DMS153 treated with DMSO at 0.1 percent for 48 hours (cell line): ENCODE measurements around the gene DCBLD2.
A peak's percentile ranks its signal among the peaks of the same experiment; 100 is the strongest.

Source experiments
- DNase-seq: peaks from one replicate; lab custom pipeline; 2025; ENCODE audit not compliant: unreplicated experiment; lab: John Stamatoyannopoulos, UW

DCBLD2 gene

DNA sequence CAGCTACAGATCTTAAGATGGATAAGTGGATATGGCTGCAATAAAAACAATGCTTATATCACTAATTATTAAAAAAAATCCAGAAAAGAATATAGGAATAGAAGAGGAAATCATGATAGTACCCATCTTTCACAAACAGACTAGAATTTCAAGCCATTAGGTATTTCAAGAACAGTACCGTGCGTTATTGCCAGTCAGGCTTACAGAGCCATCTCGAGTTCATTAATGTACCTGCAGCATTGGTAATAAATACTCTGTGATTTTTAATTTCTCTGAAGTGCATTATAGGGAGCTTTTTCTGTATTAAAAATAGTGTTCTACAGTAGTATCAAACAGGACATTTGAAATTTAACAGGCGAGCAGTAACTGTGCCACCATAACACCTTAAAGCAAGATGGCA, 102.7 kb downstream of the DCBLD2 start:
- DNase-seq = no peak

GRCh38 chr3:98797905-98798304, 103.6 kb downstream of the DCBLD2 start:
- DNase-seq = no peak

GRCh38 chr3:98796334-98796733, 105.2 kb downstream of the DCBLD2 start:
- peak; percentile 1 for DNase-seq

- no peak for DNase-seq
Measured at GRCh38 chr3:98793971-98794370, 107.5 kb downstream of the DCBLD2 start.

DNA sequence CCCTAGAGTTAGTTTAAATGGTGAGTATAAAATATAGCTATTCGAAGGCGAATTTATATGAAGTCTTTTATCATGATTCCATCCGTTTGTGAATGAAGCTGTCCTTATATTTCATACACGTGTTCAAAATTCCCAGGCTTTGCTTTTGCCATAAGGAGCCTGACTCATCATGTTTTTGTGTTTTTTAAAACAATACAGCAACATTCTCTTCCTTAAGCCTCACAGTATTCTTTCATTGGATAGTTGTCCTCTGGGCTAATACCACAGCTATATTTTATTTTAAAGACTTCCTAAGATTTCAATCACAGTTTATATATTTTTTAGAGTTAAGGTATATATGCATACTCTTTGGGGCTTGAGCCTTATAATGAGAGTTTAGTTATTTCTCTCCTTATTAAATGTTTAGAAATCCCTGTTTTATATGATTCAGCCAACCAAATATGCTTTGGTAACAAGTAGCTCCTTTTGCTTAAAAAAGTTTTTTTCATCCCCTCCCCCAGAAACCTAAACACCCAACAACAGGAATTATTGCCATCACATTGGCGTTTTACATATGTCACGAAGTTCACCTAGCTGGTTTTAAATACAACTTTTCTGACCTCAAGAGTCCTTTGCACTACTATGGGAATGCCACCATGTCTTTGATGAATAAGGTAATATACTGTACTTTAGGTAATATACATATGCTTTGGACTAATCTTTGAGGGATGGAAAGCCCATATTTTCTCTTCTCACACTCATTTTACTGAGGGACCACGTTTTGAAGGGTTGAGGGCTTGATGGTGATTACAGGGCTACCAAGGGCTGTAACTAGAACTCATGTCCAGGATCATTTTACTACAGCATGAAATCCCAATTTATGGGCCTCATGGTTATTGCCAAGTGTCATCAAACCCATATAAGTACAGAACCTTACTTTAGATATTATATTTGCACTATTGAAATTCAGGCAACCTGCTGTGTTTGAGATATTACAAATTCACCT, 109.9 kb downstream of the DCBLD2 start:
- DNase-seq = no peak

DNA sequence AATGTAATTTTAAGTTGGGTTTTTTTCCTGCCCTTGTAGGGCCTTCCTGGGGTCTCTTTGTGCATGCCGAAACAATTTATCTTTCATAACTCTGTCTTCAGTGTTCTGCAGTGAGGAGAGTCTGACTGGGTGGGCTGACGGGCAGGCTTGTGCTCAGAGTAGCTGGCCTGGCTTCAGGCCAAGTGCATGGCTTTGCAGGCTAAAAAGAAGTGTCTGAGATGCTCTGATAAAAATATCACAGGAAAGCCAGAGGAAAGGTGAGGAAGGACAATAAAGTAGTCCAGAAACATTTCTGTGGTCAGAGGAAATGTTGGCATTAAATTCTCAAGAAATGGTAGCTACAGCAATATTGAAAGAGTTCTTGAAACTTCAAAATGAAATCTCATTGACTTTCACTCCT, 112.8 kb downstream of the DCBLD2 start:
- no peak for DNase-seq

DNA sequence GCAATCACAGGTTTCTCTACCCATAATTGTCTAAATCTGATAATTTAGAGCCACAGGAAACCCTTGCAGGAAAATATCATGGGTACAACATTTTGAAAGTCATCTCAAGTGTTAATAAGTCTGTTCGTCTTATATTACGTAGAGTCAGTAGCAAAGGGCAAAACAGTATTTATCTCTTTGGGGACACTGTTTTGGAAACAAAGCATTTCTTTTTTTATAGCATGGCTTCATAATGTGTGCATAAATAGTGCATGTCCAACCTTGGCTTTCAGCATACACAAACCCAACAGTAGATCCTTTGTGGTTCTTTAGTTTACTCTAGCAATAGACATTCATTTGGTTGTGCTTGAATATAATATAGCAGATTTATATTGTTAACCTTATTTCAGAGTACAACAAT, 114.3 kb downstream of the DCBLD2 start:
- DNase-seq = no peak

GRCh38 chr3:98786364-98787006, 115.0 kb downstream of the DCBLD2 start:
- DNase-seq = no peak

DNA sequence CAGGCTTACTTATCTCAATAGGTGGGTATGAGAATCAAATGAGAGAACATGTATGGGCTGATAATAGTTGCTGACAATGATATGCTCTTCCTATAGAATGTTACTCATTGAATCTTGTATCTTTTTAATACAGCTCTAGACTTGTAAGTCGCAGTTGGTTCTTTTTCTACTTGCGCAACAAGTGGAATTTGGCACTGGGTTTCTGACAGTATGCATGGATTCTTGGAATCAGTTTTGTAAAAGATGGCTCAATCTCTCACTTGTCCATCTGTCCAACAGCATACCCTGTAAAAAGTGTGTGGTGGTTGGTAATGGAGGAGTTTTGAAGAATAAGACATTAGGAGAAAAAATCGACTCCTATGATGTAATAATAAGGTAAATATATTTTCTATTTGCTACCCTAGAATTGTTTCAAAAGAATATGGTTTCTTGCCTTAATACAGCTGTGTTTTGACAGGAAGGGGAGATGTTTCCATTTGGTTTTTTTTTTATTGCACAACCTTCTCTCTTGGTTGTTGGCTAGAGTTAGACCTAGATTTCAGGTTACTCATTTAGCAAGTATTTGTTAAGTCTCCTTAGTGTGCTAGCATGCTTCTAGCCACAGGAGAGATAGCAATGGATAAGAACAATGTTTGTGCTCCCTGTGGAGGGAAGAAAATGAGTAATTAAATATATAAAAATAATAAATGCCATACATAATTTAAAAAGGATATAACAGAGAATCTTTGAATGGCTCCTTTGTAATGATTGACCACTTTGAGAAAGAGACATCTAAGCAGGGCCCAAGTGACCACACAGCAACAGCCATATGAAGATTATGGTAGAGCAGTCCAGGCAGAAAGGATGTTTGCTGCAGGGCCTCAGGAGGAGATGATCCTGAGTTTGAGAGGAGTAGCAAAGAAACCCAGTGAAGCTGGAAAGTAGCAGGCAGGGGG, 116.6 kb downstream of the DCBLD2 start:
- no peak for DNase-seq

GRCh38 chr3:98784042-98784441, 117.5 kb downstream of the DCBLD2 start:
- no peak for DNase-seq

DNA sequence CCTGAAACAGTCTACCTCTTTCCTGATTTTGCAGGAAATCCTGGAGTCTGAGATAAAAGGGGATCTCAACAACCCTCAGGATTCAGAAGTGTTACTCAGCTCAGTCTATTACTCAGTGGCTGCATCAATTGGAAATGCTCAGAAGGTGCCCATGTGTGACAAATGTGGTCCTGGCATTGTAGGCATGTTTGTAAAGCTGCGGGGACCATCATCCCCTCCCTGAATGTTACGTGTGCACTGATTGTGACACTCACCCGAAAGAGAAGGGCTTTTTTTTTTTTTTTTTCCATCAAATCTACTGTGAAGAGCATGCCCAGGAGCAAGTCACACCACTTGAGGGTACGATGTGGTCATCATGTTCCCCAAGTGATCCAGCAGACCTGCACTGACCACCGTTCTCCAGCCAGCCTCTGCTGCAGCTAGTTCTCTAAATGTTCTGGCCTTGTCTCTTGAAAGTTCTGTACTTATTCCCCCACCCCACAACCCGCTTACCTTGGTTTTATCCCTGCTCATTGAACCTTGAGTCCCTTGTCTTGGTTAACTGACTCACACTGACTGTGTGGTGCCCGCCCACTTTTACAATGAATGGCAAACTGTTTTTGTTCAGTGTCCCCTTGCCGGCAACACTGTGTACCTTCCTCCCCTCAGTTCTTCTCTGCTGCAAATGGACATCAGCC, 118.5 kb downstream of the DCBLD2 start:
- no peak for DNase-seq

GRCh38 chr3:98780343-98780742, 121.2 kb downstream of the DCBLD2 start:
- no peak for DNase-seq

- DNase-seq = no peak
Measured at GRCh38 chr3:98779541-98780335, 121.8 kb downstream of the DCBLD2 start.

GRCh38 chr3:98778852-98779413, 122.6 kb downstream of the DCBLD2 start:
- DNase-seq = no peak

- no peak for DNase-seq
Measured at GRCh38 chr3:98778383-98778782, 123.1 kb downstream of the DCBLD2 start.

DNA sequence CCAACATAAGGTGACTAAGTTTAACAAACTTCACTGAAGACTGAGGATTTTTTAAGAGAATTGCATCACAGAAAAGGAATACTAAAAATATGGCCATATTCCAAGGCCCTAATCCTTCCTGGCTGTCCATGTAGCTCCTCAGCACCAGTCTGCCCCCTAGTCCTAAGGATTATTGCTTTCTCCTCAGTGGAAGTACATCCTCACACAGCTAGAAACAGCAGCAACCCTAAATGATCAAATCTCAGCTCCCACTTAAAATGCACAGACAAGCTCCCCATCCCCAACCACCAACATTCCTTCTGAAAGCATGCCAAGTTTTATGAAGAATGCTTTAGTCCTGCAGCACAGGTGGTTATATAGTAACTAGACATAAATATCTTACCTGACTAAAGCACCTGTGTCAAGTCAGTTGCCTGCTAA, 123.7 kb downstream of the DCBLD2 start:
- DNase-seq = no peak

GRCh38 chr3:98777286-98777685, 124.2 kb downstream of the DCBLD2 start:
- no peak for DNase-seq

GRCh38 chr3:98776140-98776493, 125.4 kb downstream of the DCBLD2 start:
- DNase-seq = no peak

GRCh38 chr3:98775459-98776139, 125.9 kb downstream of the DCBLD2 start:
- DNase-seq = no peak
